NCI-H2029 (cell line): ENCODE results near the gene STX3.

Source experiments
- DNase-seq: peaks from one replicate; lab custom pipeline; 2025; lab: John Stamatoyannopoulos, UW

Gene STX3

GRCh38 chr11:59754859-59755700, at the start of gene STX3:
Gene STX3, plus strand, starts transcription at chr11:59755376. Its CDS starts 230 bp downstream, at chr11:59755606.
- peak; percentile 75 for DNase-seq

DNA sequence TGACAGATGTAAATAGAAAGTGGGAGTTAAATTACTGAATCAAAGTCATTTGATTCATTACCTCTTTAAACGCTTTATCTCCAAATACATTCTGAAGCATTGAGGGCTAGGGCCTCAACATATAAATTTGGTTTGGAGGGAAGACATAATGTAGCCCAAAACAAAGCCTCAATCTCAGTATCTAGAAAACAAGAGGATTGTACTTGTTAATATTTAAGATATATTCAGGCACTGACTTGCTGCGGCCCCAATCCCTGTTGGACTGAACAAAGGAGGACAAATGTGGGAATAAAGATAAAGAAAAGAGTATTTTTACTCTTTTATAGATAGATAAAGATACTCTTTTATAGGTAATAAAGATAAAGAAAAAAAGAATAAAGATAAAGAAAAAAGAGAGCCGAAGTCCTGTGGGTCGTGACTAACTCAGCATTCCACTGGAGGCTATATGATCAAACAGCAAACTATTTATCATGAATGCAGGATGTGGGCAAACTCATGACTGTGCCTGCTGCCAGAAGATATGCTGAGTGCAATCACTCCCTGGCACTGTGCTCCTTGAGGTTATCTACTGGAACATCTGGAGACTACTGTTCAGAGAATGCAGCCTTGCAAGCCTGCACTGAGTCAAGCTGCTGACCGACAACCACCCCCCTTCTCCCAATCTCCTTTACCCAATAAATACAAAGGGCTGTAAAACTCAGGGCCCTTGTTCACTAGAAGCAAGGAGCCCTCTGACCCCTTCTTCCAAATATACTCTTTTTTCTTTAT, 48.5 kb upstream of the STX3 start:
- DNase-seq = no peak

- no peak for DNase-seq
These were observed 47.8 kb upstream of the STX3 start for GRCh38 chr11:59707371-59707770.

DNA sequence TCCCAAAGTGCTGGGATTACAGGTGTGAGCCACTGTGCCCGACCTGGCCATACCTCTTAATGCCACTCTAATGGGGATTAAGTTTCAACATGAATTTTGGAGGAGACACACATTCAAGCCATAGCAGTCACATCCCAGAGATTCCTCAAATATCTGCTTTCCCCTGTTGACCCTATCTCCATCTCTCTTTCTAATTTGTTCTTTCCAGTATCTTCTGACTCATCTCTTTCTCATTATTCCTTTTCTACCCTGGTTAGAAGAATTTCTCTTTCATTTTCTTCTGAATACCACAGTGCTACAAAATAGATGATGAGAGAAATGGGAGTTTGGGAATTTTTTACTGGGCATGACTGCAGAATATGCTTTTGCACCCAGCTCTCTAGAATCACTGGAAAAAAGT, 46.6 kb upstream of the STX3 start:
- DNase-seq = no peak

GRCh38 chr11:59710136-59710847, 44.9 kb upstream of the STX3 start:
- no peak for DNase-seq

DNA sequence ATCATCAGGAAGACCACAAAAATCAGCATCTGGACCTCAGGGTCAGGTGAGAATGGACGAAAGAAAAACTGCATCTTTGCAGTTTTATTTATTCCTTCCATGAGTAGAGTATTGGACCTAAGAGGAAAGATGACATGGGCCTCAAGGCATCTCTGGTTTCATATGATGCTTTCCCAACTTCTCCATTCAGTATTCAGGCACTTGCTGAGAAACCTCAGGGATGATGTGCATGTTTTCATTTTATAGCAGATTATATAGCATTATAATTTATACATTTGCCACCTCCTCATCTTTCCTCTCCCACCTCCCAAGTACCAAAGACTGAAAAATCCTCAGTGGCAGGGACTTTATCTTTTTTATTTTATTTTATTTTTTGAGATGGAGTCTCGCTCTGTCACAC, 41.4 kb upstream of the STX3 start, which contains the start of gene OR10V1:
Gene OR10V1, minus strand, starts transcription at position 101 of the 400 bp plus-strand sequence. Its CDS starts 0 bp downstream, at position 101.
- no peak for DNase-seq

DNA sequence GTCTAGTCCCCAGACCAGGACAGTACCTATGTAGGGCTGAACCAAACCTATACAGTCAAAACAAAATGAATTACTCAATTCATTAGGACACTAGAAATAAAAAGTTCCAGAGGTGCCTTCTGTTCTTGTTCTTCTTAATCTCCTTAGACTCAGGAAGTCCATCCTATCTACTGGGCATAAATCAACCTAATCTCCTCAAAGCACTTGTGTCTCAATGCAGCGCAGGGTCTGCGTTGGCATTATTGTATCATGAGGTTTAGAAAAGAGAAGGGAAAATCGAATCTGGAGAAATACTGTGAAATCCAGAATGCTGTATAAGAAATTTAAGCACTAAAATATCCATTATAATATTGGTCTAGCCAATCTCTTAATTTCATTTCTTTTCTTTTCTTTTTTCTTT, 39.1 kb upstream of the STX3 start:
- no peak for DNase-seq

- no peak for DNase-seq
These were observed 35.6 kb upstream of the STX3 start for GRCh38 chr11:59719556-59719955.

GRCh38 chr11:59724066-59724465, 31.1 kb upstream of the STX3 start:
- DNase-seq = no peak

DNA sequence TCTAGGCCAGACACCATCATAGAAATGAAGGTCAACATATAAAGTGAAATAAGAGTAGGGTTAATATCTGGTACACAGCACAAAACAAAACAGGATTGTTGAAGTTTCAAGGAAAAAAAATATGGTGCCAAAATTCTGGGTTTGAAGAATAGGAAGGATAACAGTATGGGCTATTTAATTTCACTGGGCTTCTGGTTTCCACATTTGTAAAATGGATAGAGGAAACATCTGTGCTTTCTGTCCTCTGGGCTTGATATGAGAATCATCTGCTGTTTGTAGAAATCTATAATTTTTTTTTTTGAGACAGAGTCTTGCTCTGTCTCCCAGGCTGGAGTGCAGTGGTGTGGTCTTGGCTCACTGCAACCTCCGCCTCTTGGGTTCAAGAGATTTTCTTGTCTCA, 27.8 kb upstream of the STX3 start:
- DNase-seq = no peak

GRCh38 chr11:59728154-59728553, 27.0 kb upstream of the STX3 start:
- DNase-seq = no peak

GRCh38 chr11:59728913-59729312, 26.3 kb upstream of the STX3 start:
- no peak for DNase-seq

- no peak for DNase-seq
These were observed 25.3 kb upstream of the STX3 start for GRCh38 chr11:59729834-59730233.

DNA sequence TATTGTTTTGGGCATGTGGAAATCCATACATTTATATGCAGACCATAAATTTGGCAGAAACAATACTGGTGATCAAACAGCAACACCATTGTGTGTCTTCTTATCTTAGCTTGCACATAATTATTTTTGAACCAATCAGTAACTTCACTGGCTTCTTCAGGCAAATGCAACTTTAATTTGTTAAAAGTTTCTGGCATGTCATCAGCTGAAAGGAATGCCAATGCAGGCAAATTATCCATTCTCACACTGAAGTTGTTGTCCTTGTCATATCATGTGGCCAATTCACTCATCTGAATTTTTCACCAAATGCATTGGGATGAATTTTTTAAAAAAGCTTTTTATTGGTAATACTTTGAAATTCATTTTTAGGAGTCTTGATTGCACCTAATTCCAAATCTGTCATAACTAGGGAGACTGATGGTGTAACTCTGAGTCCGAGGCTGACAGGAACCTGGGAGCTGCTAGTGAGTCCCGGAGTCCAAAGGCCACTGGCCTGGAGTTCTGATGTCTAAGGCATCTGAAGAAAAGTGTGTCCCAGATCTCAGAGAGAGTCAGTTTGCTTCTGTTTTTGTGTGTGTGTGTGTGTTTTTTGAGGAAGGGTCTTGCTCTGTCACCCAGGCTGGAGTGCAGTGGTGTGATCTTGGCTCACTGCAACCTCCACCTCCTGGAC, 24.1 kb upstream of the STX3 start:
- no peak for DNase-seq

DNA sequence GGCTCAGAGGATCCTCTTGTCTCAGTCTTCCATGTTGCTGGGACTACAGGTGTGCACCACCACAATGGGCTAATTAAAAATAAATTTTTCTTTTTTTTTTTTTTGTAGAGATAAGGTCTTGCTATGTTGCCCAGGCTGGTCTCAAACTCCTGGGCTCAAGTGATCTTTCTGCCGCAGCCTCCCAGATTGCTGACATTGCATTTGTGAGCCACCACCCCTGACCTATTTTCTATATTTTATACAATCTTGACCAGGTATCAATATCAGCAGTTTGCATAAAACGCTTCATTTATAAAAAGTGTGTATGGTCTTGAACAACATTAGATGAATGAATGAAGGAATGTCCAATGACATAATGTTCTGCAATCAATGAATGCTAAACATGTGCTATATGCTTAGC, 9.1 kb upstream of the STX3 start:
- no peak for DNase-seq

- peak; percentile 65 for DNase-seq
These were observed 1.3 kb upstream of the STX3 start for GRCh38 chr11:59753650-59754493.

GRCh38 chr11:59754494-59754858, 700 bp upstream of the STX3 start:
- peak; percentile 32 for DNase-seq

DNA sequence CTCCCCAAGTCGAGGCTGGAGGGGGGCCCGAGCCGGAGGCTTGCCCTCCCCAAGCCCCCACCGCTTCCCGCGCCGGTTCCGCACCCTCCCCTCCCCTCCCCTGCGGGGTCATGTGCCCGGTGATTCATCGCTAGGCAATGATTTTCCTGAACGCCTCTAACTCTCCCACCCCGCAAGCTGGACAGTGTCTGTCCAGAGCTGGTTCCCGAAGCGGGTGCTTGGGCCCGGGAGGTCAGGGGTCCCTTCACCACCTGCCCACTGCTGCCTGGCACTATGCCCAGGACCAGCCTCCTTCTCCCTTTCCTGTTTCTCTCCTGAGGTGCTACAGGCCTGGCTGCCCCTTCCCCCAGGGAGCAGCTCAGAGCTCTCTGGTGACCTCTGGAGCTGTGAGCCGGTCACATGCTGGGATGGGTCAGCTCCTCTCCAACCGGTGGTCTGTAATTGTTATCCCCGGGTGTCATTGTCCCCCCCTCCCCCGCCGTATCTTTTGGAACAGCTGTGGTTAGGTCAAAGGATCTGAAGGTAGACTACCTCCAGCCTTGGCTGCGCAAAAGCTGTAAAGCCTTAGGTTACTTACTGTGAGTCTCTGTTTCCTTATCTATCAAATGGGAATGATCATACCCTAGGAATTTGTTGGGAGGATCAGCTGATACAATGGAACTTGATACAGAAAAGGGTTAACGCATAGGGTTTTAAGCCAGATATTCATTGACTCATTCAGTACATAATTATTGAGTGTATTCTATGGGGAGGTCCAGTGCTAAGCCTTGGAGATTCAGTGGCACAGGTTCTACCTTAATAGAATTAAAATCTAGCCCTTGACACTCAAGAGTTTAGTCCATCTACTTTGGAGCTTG, 753 bp downstream of the STX3 start:
- DNase-seq = peak; percentile 45

GRCh38 chr11:59756558-59756840, 1.3 kb downstream of the STX3 start:
- DNase-seq = no peak

- DNase-seq = no peak
These were observed 1.7 kb downstream of the STX3 start for GRCh38 chr11:59756845-59757244.
